Metanephros (tissue), 1 donor: ENCODE data around the gene HMCN1. TPM values are rescaled to one million over a fixed set of nuclear protein-coding genes. Genes with fewer than 3 reads are reported as not detected.

Source experiments
- total RNA-seq: library from RNA; depleted of rRNA; stranded (reverse); fragments of >200 nt; gene quantifications from one replicate; pipeline ENCODE4 v1.2.3, GENCODE V29; 2014

Gene HMCN1
- 45.3 TPM for total RNA-seq

GRCh38 chr1:185733818-185734735 lies at the start of gene HMCN1:
TSS of gene HMCN1 (plus strand) at chr1:185734391. CDS start at chr1:185734780, 389 bp downstream.

